D721Med (cell line): Measurements from ENCODE around the gene OR6F1.
"Not testable (repeated sequence)": the region's sequence is repeated elsewhere in the genome, so short reads cannot be mapped to it uniquely, and the experiment has no call there.

Experiments used
- DNase-seq: peaks from one replicate; pipeline ENCODE4 v3.0.0; 2011; ENCODE audit warnings: low spot score; ENCODE audit not compliant: insufficient read length
- FAIRE-seq: peaks from 2 replicates; lab custom pipeline; 2011; peaks lifted over from hg19 to GRCh38; lab: Jason Lieb, UNC
- TF ChIP-seq, protein P1 (sequence below): IDR thresholded peaks from 2 replicates; pipeline ENCODE4 v1.5.1; 2012; ENCODE audit warnings: mild to moderate bottlenecking, control low read depth; ENCODE audit not compliant: insufficient read depth; ENCODE audit errors: missing control alignments

The OR6F1 gene

DNA sequence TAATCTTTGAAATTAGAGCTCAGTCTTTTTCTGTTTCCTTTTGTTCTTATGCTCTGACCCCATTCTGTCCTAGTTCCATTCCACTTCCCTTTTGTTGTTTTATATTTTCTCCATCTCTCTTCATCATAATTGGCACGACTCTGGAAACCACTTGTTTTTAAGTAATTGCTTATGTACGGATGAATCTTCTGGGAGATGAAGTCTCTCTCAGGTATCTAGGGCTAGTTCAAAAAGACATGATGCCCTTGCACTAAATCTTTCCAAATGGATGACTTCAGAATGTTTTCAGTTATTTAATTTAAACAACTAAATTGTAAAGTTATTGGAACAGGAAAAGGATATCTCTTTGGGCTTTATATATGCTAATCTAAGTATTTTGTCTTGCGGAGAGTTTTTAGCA is at the start of gene OR6F1:
Gene OR6F1 (minus strand): TSS at position 101 of the 400 bp plus-strand sequence. CDS start 3,891 bp downstream, outside the sequence.
- no peak for FAIRE-seq
- TF ChIP-seq, protein P1, sequence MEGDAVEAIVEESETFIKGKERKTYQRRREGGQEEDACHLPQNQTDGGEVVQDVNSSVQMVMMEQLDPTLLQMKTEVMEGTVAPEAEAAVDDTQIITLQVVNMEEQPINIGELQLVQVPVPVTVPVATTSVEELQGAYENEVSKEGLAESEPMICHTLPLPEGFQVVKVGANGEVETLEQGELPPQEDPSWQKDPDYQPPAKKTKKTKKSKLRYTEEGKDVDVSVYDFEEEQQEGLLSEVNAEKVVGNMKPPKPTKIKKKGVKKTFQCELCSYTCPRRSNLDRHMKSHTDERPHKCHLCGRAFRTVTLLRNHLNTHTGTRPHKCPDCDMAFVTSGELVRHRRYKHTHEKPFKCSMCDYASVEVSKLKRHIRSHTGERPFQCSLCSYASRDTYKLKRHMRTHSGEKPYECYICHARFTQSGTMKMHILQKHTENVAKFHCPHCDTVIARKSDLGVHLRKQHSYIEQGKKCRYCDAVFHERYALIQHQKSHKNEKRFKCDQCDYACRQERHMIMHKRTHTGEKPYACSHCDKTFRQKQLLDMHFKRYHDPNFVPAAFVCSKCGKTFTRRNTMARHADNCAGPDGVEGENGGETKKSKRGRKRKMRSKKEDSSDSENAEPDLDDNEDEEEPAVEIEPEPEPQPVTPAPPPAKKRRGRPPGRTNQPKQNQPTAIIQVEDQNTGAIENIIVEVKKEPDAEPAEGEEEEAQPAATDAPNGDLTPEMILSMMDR: no peak
- no peak for DNase-seq

DNA sequence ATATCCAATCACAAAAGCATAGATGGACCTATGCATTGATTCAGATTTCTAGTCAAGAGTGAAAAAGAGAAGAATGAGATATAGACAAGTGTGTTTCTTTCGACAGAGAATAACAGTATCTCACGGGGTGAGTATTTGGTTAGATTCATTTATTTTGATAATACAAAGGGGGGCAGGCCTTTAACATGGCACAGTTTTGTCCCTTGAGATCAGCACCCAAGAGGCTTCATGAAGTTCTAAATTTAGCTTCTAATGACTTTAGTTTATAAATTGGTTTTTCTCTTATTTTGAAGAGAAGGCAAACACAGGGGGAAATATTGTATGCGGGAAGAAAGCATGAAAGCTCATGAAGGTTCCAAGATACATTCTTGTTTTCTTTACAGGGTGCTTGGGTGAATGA is 44.0 kb upstream of the OR6F1 start, which contains the start of gene OR1C1:
Gene OR1C1 (minus strand): TSS at position 101 of the 400 bp plus-strand sequence. CDS start 2,150 bp downstream, outside the sequence.
- FAIRE-seq: no peak
- no peak for DNase-seq
- TF ChIP-seq, protein P1: no peak

DNA sequence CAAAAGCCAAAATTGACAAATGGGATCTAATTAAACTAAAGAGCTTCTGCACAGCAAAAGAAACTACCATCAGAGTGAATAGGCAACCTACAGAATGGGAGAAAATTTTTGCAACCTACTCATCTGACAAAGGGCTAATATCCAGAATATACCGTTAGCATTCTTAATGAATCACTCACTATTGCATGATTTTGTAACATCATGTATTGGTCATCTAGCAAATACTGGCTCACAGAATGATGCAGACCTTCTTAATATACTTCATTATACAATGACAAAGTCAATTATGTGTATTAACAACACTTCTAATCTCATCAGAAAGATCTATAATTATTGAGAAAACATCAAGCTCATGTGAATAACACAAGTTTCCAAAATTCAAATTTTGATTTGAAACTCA is 37.9 kb upstream of the OR6F1 start:
- DNase-seq, FAIRE-seq: not testable (repeated sequence)

DNA sequence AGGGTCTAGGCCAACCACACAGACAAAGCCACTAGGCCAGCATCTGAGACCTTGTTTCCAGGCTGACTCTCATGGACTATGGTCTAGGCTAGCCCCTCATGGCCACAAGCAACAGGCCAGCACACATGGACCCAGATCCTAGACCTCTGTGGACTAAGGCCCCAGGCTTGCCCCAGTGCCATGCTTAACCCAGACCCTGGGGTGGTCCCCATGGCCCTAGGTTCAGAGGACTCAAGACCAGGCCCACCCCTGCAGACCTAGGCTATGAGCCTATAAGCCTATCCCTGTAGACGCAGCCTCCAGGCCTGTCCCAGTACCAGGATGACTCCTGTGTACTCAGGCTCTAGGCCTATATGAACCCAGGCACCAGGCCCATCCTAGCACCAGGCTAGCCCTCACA is 33.4 kb upstream of the OR6F1 start:
- TF ChIP-seq, protein P1: no peak
- DNase-seq (no peak), FAIRE-seq (no peak)

DNA sequence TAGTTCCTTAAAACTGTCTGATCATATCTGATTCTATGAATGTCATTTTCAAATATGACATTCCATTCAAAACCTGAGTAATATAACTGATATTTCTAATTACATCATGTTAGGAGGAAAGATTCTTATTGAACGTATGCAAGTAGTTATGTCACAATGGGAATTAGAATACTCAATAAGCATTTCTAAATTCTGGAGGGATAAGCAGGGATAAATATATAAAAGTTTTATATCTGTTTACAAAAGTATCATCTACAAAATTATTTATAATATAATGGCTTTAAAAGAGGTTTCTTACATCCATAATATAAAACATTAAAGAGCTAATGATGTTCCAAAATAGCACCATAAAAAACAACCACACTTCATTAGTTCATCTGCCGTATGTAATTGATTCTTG is 31.6 kb upstream of the OR6F1 start, which contains the start of gene OR14A2:
Gene OR14A2 (minus strand): TSS at position 101 of the 400 bp plus-strand sequence.
- DNase-seq (no peak), FAIRE-seq (no peak)
- TF ChIP-seq, protein P1: no peak

DNA sequence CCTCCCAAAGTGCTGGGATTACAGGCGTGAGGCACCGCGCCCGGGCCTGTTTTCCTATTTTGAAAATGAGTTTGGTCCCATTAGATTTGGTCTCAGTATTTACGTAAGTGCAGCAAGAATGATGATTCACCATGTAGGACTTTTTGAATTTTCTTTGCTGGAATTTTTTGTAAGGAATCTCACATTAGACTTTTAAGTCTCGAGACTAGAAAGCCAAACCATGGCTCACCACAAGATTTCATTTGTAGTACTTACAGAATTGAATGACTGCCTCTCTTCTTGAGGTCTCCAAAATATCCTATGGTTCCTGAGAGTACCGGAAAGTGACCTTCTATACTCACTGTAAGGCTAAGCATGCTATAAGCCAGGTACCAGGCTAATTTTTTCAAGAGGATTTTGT is 31.2 kb upstream of the OR6F1 start:
- DNase-seq: no peak
- FAIRE-seq: no peak
- TF ChIP-seq, protein P1: no peak

DNA sequence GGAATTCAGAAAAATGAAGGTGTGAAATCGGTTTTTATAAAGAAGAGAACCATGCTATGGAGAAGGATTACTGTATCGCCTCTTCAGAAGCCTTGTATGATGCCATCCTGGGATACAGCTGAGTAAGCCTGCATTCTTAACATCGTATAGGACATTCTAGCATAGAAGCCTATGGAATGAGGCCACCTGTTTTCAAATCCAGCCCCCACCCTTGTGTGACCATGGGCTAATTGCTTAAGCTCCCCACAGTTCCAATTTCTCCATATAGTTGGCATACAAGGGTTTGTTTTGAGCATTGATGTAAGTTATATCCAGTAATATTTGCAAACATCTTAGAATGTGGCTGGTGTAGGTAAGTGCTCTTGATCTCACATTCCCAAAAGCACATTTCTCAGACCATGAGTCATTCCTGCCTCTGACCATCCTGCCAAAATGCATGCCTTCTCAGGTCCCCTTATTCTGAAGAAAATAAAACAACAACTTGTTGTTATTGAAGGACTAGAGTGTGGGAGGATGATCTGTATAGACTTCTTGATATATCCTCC is 30.0 kb upstream of the OR6F1 start:
- FAIRE-seq (no peak), DNase-seq (no peak)
- TF ChIP-seq, protein P1: no peak

DNA sequence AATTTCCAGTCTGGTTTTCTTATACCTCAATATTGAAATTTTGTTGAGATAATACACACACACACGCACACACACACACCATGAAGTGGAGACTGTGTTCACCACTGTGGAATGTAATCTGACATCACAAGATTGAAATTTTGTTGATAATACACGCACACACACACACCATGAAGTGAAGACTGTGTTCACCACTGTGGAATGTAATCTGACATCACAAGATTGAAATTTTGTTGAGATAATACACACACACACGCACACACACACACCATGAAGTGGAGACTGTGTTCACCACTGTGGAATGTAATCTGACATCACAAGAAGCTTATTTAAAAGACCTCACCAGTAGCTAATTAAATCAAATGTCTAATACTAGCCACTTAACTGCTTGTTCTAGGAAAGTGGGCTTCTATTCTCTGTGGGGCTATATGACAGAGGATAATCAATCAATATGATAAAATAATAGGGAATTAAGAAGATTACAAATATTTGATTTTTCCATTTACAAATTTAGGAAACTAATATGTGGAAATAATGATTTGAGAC is 25.8 kb upstream of the OR6F1 start:
- peak; percentile 71 for FAIRE-seq
- DNase-seq: not testable (repeated sequence)
